ENCODE measurements around the gene JTB.
"Not testable (repeated sequence)": the region's sequence is repeated elsewhere in the genome, so short reads cannot be mapped to it uniquely, and the experiment has no call there.

The JTB gene

GRCh38 chr1:153977250-153978240, at the start of gene JTB:
Gene JTB (minus strand): TSS chr1:153977674. CDS start chr1:153977252, 422 bp downstream.
- DNase-seq (ENCODE audit: low spot score), result peak; percentile 89

GRCh38 chr1:154019940-154020339, 42.5 kb upstream of the JTB start:
- no peak for DNase-seq (ENCODE audit: low spot score)

- no peak for DNase-seq (ENCODE audit: low spot score)
These were observed 41.8 kb upstream of the JTB start for GRCh38 chr1:154019269-154019668.

- no peak for DNase-seq (ENCODE audit: low spot score)
These were observed 36.9 kb upstream of the JTB start for GRCh38 chr1:154014154-154014907.

- DNase-seq (ENCODE audit: low spot score), result not testable (repeated sequence)
These were observed 35.1 kb upstream of the JTB start for GRCh38 chr1:154012543-154012942.

GRCh38 chr1:154012129-154012528, 34.7 kb upstream of the JTB start:
- DNase-seq (ENCODE audit: low spot score), result no peak

GRCh38 chr1:154006136-154006535, 28.7 kb upstream of the JTB start:
- DNase-seq (ENCODE audit: low spot score), result no peak

- no peak for DNase-seq (ENCODE audit: low spot score)
These were observed 22.9 kb upstream of the JTB start for GRCh38 chr1:154000420-154000819.

- DNase-seq (ENCODE audit: low spot score), result not testable (repeated sequence)
These were observed 19.4 kb upstream of the JTB start for GRCh38 chr1:153996882-153997281.

- DNase-seq (ENCODE audit: low spot score), result no peak
These were observed 18.2 kb upstream of the JTB start for GRCh38 chr1:153995640-153996039.

- DNase-seq (ENCODE audit: low spot score), result no peak
These were observed 17.7 kb upstream of the JTB start for GRCh38 chr1:153995202-153995601.

GRCh38 chr1:153991806-153992205, 14.3 kb upstream of the JTB start:
- no peak for DNase-seq (ENCODE audit: low spot score)

- no peak for DNase-seq (ENCODE audit: low spot score)
These were observed 13.7 kb upstream of the JTB start for GRCh38 chr1:153991151-153991630.

GRCh38 chr1:153990468-153991150, 13.1 kb upstream of the JTB start, which contains the start of gene RPS27:
Gene RPS27 (plus strand): TSS chr1:153990762. CDS start chr1:153990797, 35 bp downstream.
- peak; percentile 97 for DNase-seq (ENCODE audit: low spot score)

GRCh38 chr1:153987621-153988020, 10.1 kb upstream of the JTB start:
- no peak for DNase-seq (ENCODE audit: low spot score)

GRCh38 chr1:153985941-153986761, 8.7 kb upstream of the JTB start, which contains the start of gene RAB13:
Gene RAB13 (minus strand): TSS chr1:153986339. CDS start chr1:153986236, 103 bp downstream.
- DNase-seq (ENCODE audit: low spot score), result peak; percentile 72

- no peak for DNase-seq (ENCODE audit: low spot score)
These were observed 8.0 kb upstream of the JTB start for GRCh38 chr1:153985341-153985912.

GRCh38 chr1:153984123-153984894, 6.8 kb upstream of the JTB start:
- no peak for DNase-seq (ENCODE audit: low spot score)

GRCh38 chr1:153981735-153982134, 4.3 kb upstream of the JTB start:
- DNase-seq (ENCODE audit: low spot score), result not testable (repeated sequence)

- not testable (repeated sequence) for DNase-seq (ENCODE audit: low spot score)
These were observed 1.6 kb upstream of the JTB start for GRCh38 chr1:153979091-153979490.

All from putamen (tissue), 1 donor.